Cardiac fibroblast (primary cell): ENCODE measurements around the gene NECAP2.
"Not testable (repeated sequence)": the region's sequence is repeated elsewhere in the genome, so short reads cannot be mapped to it uniquely, and the experiment has no call there.

Experiments used
- DNase-seq, 2 donors: peaks; one replicate each; pipeline versions ENCODE4 v3.0.0 to v3.0.0-alpha.2; 2010; ENCODE audit warnings: low read depth in 2 of 2
- H3K4me3 ChIP-seq, 2 donors: replicated peaks in 1 of 2; 1 replicate in 1 of 2; 2 replicates in 1 of 2; pipeline ENCODE4 v1.5.1; 2011; ENCODE audit warnings: low read depth in 2 of 2, low read length in 2 of 2, mild to moderate bottlenecking in 2 of 2, moderate library complexity in 1 of 2
- TF ChIP-seq, protein P1 (sequence below): IDR thresholded peaks from one replicate; pipeline ENCODE4 v1.5.1; 2011; ENCODE audit warnings: low read depth, mild to moderate bottlenecking, low read length, inconsistent platforms

The NECAP2 gene

GRCh38 chr1:16450863-16451481 lies 10.4 kb downstream of the NECAP2 start:
- no peak overlapping the region for H3K4me3 ChIP-seq
- DNase-seq, result no peak
- TF ChIP-seq, protein P1, sequence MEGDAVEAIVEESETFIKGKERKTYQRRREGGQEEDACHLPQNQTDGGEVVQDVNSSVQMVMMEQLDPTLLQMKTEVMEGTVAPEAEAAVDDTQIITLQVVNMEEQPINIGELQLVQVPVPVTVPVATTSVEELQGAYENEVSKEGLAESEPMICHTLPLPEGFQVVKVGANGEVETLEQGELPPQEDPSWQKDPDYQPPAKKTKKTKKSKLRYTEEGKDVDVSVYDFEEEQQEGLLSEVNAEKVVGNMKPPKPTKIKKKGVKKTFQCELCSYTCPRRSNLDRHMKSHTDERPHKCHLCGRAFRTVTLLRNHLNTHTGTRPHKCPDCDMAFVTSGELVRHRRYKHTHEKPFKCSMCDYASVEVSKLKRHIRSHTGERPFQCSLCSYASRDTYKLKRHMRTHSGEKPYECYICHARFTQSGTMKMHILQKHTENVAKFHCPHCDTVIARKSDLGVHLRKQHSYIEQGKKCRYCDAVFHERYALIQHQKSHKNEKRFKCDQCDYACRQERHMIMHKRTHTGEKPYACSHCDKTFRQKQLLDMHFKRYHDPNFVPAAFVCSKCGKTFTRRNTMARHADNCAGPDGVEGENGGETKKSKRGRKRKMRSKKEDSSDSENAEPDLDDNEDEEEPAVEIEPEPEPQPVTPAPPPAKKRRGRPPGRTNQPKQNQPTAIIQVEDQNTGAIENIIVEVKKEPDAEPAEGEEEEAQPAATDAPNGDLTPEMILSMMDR, result no peak

DNA sequence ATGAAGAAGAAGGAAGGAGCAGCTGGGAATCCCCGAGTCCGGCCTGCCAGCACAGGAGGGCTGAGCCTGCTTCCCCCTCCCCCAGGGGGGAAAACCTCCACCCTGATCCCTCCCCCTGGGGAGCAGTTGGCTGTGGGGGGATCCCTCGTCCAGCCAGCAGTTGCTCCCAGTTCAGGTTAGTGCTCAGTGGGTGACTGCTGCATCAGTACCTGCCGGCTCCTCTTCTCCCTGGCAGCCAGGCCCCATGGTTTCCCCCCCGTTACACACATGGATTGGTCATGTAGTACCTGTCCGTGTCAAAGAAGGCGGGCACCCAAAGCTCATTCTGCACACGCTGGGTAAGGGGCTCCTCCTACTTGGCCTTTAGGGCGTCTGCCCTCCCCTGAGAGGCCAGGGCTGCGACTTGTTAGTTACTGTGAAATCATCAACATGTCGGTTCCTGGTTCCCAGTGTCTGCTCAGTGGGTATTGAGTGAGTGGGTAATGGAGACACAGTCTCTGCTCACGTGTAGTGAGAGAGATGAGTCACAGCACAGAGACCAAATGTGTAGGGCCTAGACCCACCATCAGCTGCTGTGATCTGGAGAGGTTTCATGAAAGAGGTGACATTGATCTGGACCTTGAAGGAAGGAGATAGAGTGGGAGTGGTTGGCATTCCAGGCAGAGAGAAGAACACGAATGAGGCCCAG lies 11.5 kb downstream of the NECAP2 start:
- TF ChIP-seq, protein P1, result no peak
- no peak overlapping the region for H3K4me3 ChIP-seq
- DNase-seq, result no peak

DNA sequence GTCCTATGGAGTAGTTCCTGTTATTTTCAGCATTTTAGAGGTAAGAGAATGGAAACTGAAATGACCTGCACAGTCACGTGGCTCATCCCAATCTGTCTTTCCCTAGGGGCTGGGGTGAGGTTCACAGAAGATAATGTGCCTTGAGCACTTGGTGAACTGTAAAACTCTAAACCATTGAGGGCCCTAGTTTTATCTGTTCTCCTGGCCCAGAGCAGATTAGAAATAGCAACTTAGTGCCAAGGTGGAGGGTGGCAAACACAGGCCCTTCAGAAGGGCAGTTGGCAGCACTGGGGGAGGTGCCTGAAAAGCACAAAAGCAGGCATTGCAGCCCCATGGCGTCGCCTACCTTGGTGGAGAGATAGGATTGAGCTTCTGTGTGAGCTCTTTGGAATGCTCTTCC lies 14.4 kb downstream of the NECAP2 start:
- not testable (repeated sequence) for DNase-seq, H3K4me3 ChIP-seq

- H3K4me3 ChIP-seq, DNase-seq: not testable (repeated sequence)
Measured at GRCh38 chr1:16456151-16456550, 15.6 kb downstream of the NECAP2 start.

GRCh38 chr1:16458831-16459230 lies 18.3 kb downstream of the NECAP2 start:
- H3K4me3 ChIP-seq, result no peak overlapping the region
- no peak for DNase-seq
- TF ChIP-seq, protein P1, result no peak

- TF ChIP-seq, protein P1, result no peak
Measured at GRCh38 chr1:16459352-16459925, 18.9 kb downstream of the NECAP2 start.

GRCh38 chr1:16461681-16462080 lies 21.2 kb downstream of the NECAP2 start:
- no peak overlapping the region for H3K4me3 ChIP-seq
- TF ChIP-seq, protein P1, result no peak
- DNase-seq, result no peak

More at GRCh38 chr1:16459352-16459925, 18.9 kb downstream of the NECAP2 start:
- DNase-seq, result no peak
- no peak overlapping the region for H3K4me3 ChIP-seq
